PC-3 (cell line): Measurements from ENCODE around the gene PRKACA.

Source experiments
- EZH2 ChIP-seq: fragments of 300-600 bp; sonication (generic); IDR thresholded peaks from one replicate; pipeline ENCODE4 v1.6.1; 2017; ENCODE audit warnings: antibody characterized with exemption, mild to moderate bottlenecking, low read length; ENCODE audit not compliant: unreplicated experiment
- TF ChIP-seq, protein P1 (sequence below): fragments of 300-600 bp; sonication (generic); conservative IDR thresholded peaks from 2 replicates; pipeline ENCODE4 v1.5.1; 2017; ENCODE audit warnings: antibody characterized with exemption, low read depth, mild to moderate bottlenecking, low read length

DNA sequence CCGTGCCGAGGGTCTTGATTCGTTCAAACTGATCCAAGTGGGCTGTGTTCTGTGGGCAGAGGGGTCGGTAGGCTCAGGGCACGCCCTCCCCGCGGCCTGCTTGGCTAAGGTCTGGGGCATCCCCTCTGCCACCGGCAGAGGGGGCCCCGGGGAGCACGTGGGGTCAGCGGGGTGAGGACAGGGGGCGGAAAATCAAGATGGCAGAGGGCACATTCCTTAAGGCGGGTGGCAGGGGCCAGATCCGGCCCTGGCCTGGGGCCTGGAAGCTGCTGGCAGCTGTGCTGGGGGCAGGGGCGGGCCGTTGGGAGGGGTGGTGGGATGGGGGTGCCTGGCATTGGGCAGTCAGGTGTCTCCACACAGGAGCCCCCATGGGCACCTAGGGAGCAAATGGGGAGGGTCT is 10.7 kb downstream of the PRKACA start:
- no peak for TF ChIP-seq EZH2
- TF ChIP-seq, protein P1, sequence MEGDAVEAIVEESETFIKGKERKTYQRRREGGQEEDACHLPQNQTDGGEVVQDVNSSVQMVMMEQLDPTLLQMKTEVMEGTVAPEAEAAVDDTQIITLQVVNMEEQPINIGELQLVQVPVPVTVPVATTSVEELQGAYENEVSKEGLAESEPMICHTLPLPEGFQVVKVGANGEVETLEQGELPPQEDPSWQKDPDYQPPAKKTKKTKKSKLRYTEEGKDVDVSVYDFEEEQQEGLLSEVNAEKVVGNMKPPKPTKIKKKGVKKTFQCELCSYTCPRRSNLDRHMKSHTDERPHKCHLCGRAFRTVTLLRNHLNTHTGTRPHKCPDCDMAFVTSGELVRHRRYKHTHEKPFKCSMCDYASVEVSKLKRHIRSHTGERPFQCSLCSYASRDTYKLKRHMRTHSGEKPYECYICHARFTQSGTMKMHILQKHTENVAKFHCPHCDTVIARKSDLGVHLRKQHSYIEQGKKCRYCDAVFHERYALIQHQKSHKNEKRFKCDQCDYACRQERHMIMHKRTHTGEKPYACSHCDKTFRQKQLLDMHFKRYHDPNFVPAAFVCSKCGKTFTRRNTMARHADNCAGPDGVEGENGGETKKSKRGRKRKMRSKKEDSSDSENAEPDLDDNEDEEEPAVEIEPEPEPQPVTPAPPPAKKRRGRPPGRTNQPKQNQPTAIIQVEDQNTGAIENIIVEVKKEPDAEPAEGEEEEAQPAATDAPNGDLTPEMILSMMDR, result no peak
